GM12878 (cell line): ENCODE results near the gene B3GNT8.

Source experiments
- EZH2 ChIP-seq: IDR thresholded peaks from 2 replicates; pipeline ENCODE4 v1.6.1; 2012; ENCODE audit warnings: low read depth, mild to moderate bottlenecking, control low read depth, inconsistent platforms, low read length, borderline replicate concordance; ENCODE audit not compliant: control insufficient read depth
- NRF1 ChIP-seq: conservative IDR thresholded peaks from 2 replicates; pipeline ENCODE4 v1.6.1; 2011; ENCODE audit warnings: mild to moderate bottlenecking, low read depth, low read length, improper control_type of control experiment
- SPI1 ChIP-seq: IDR thresholded peaks from 2 replicates; pipeline ENCODE4 v1.6.1; 2011; ENCODE audit warnings: low read depth, mild to moderate bottlenecking, low read length, moderate library complexity, borderline replicate concordance; ENCODE audit not compliant: insufficient read depth
- TAF1 ChIP-seq: IDR thresholded peaks from 2 replicates; pipeline ENCODE4 v1.6.1; 2011; ENCODE audit warnings: mild to moderate bottlenecking, low read depth, low read length, borderline replicate concordance
- TCF7 ChIP-seq: IDR thresholded peaks from 2 replicates; pipeline ENCODE4 v1.6.1; 2014; ENCODE audit warnings: antibody characterized with exemption, borderline replicate concordance
- ZNF274 ChIP-seq: IDR thresholded peaks from one replicate; pipeline ENCODE4 v1.8.0; 2011; ENCODE audit not compliant: insufficient read length, insufficient read depth
- TF ChIP-seq, protein P1 (sequence below): IDR thresholded peaks from 2 replicates; pipeline ENCODE4 v1.6.1; 2012; ENCODE audit warnings: mild to moderate bottlenecking, low read depth, low read length
- TF ChIP-seq, protein P2 (sequence below), 3 experiments: IDR thresholded peaks in 2 of 3; conservative IDR thresholded peaks in 1 of 3; 2 replicates each; pipeline ENCODE4 v1.5.1; 2011; ENCODE audit warnings: low read depth in 3 of 3, low read length in 3 of 3, mild to moderate bottlenecking in 3 of 3, control low read depth in 2 of 3, moderate library complexity in 2 of 3, inconsistent platforms in 1 of 3, mixed read lengths in 1 of 3; ENCODE audit not compliant: control insufficient read depth in 2 of 3, insufficient read depth in 1 of 3; ENCODE audit errors: extremely low read depth in 1 of 3
- TF ChIP-seq, protein P3 (sequence below): fragments of 450-650 bp; formaldehyde crosslinking; IDR thresholded peaks from 2 replicates; pipeline ENCODE4 v1.5.0; 2022; ENCODE audit warnings: mild to moderate bottlenecking, missing genetic modification characterization

DNA sequence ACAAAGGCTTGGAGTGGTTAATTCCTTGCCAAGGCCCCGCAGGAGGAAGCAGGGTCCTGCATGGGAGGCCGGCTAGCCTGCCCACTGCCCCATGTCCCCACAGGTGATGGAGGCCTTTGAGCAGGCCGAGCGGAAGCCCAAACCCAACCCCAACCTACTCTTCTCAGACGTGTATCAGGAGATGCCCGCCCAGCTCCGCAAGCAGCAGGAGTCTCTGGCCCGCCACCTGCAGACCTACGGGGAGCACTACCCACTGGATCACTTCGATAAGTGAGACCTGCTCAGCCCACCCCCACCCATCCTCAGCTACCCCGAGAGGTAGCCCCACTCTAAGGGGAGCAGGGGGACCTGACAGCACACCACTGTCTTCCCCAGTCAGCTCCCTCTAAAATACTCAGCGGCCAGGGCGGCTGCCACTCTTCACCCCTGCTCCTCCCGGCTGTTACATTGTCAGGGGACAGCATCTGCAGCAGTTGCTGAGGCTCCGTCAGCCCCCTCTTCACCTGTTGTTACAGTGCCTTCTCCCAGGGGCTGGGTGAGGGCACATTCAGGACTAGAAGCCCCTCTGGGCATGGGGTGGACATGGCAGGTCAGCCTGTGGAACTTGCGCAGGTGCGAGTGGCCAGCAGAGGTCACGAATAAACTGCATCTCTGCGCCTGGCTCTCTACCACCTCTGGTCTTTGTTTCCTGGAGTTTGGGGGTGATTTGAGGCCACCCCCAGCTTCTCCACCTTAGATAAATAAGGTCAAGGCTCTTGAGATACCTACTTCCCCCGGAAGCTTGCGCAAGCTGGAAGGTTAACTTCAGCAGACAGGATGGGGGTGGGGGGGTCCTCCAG lies 2.6 kb downstream of the B3GNT8 start:
- TF ChIP-seq, protein P1, sequence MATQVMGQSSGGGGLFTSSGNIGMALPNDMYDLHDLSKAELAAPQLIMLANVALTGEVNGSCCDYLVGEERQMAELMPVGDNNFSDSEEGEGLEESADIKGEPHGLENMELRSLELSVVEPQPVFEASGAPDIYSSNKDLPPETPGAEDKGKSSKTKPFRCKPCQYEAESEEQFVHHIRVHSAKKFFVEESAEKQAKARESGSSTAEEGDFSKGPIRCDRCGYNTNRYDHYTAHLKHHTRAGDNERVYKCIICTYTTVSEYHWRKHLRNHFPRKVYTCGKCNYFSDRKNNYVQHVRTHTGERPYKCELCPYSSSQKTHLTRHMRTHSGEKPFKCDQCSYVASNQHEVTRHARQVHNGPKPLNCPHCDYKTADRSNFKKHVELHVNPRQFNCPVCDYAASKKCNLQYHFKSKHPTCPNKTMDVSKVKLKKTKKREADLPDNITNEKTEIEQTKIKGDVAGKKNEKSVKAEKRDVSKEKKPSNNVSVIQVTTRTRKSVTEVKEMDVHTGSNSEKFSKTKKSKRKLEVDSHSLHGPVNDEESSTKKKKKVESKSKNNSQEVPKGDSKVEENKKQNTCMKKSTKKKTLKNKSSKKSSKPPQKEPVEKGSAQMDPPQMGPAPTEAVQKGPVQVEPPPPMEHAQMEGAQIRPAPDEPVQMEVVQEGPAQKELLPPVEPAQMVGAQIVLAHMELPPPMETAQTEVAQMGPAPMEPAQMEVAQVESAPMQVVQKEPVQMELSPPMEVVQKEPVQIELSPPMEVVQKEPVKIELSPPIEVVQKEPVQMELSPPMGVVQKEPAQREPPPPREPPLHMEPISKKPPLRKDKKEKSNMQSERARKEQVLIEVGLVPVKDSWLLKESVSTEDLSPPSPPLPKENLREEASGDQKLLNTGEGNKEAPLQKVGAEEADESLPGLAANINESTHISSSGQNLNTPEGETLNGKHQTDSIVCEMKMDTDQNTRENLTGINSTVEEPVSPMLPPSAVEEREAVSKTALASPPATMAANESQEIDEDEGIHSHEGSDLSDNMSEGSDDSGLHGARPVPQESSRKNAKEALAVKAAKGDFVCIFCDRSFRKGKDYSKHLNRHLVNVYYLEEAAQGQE: no peak
- TF ChIP-seq, protein P2, sequence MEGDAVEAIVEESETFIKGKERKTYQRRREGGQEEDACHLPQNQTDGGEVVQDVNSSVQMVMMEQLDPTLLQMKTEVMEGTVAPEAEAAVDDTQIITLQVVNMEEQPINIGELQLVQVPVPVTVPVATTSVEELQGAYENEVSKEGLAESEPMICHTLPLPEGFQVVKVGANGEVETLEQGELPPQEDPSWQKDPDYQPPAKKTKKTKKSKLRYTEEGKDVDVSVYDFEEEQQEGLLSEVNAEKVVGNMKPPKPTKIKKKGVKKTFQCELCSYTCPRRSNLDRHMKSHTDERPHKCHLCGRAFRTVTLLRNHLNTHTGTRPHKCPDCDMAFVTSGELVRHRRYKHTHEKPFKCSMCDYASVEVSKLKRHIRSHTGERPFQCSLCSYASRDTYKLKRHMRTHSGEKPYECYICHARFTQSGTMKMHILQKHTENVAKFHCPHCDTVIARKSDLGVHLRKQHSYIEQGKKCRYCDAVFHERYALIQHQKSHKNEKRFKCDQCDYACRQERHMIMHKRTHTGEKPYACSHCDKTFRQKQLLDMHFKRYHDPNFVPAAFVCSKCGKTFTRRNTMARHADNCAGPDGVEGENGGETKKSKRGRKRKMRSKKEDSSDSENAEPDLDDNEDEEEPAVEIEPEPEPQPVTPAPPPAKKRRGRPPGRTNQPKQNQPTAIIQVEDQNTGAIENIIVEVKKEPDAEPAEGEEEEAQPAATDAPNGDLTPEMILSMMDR (IDR thresholded peaks at IDR 0.05 in 2 of 3, conservative IDR thresholded peaks at IDR 0.05 in 1 of 3; ENCODE audit: control insufficient read depth in 2 of 3, extremely low read depth in 1 of 3, insufficient read depth in 1 of 3, low read depth in 3 of 3, low read length in 3 of 3): no peak
- no peak for TF ChIP-seq ZNF274
- no peak for TF ChIP-seq EZH2
- TF ChIP-seq, protein P3, sequence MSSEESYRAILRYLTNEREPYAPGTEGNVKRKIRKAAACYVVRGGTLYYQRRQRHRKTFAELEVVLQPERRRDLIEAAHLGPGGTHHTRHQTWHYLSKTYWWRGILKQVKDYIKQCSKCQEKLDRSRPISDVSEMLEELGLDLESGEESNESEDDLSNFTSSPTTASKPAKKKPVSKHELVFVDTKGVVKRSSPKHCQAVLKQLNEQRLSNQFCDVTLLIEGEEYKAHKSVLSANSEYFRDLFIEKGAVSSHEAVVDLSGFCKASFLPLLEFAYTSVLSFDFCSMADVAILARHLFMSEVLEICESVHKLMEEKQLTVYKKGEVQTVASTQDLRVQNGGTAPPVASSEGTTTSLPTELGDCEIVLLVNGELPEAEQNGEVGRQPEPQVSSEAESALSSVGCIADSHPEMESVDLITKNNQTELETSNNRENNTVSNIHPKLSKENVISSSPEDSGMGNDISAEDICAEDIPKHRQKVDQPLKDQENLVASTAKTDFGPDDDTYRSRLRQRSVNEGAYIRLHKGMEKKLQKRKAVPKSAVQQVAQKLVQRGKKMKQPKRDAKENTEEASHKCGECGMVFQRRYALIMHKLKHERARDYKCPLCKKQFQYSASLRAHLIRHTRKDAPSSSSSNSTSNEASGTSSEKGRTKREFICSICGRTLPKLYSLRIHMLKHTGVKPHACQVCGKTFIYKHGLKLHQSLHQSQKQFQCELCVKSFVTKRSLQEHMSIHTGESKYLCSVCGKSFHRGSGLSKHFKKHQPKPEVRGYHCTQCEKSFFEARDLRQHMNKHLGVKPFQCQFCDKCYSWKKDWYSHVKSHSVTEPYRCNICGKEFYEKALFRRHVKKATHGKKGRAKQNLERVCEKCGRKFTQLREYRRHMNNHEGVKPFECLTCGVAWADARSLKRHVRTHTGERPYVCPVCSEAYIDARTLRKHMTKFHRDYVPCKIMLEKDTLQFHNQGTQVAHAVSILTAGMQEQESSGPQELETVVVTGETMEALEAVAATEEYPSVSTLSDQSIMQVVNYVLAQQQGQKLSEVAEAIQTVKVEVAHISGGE: no peak
- TF ChIP-seq TAF1: no peak
- no peak for TF ChIP-seq SPI1
- no peak for TF ChIP-seq TCF7
- TF ChIP-seq NRF1: no peak
